Measurements from ENCODE around the gene CD79B.

GRCh38 chr17:63945784-63946439, 13.8 kb upstream of the CD79B start:
- TF ChIP-seq, protein P1, sequence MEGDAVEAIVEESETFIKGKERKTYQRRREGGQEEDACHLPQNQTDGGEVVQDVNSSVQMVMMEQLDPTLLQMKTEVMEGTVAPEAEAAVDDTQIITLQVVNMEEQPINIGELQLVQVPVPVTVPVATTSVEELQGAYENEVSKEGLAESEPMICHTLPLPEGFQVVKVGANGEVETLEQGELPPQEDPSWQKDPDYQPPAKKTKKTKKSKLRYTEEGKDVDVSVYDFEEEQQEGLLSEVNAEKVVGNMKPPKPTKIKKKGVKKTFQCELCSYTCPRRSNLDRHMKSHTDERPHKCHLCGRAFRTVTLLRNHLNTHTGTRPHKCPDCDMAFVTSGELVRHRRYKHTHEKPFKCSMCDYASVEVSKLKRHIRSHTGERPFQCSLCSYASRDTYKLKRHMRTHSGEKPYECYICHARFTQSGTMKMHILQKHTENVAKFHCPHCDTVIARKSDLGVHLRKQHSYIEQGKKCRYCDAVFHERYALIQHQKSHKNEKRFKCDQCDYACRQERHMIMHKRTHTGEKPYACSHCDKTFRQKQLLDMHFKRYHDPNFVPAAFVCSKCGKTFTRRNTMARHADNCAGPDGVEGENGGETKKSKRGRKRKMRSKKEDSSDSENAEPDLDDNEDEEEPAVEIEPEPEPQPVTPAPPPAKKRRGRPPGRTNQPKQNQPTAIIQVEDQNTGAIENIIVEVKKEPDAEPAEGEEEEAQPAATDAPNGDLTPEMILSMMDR (IDR thresholded peaks at IDR 0.05), result no peak
- no peak for TF ChIP-seq POLR2A (IDR thresholded peaks at IDR 0.05)

Data from body of pancreas (tissue), 4 donors.